Body of pancreas (tissue), 4 donors: Measurements from ENCODE around the gene NTN5. TPM values are rescaled to one million over a fixed set of nuclear protein-coding genes. Genes with fewer than 3 reads are reported as not detected.

ENCODE experiments used
- ATAC-seq: fragments of 150-250 bp; one replicate; pipeline ENCODE4 v1.9.1; 2016
- DNase-seq, 4 donors: peaks; one replicate each; pipeline ENCODE4 v3.0.0-alpha.2; 2019
- H3K27ac ChIP-seq, 4 donors: fragments of 200-600 bp; sonication (generic); 1 replicate in 3 of 4; 2 replicates in 1 of 4; pipeline versions ENCODE4 v1.5.1 to v1.6.1; 2016 to 2019; ENCODE audit warnings: mild to moderate bottlenecking in 1 of 4, mixed read lengths in 1 of 4, moderate library complexity in 1 of 4
- H3K27me3 ChIP-seq, 2 donors: fragments of 200-600 bp; sonication (generic); one replicate each; pipeline ENCODE4 v1.6.0; 2016; ENCODE audit warnings: mild to moderate bottlenecking in 1 of 2
- H3K36me3 ChIP-seq, 2 donors: fragments of 200-600 bp; sonication (generic); replicated peaks in 1 of 2; 2 replicates each; pipeline ENCODE4 v1.5.1; 2016; ENCODE audit warnings: low read depth in 2 of 2; ENCODE audit not compliant: insufficient read depth in 1 of 2
- H3K4me1 ChIP-seq: fragments of 200-600 bp; sonication (generic); one replicate; pipeline ENCODE4 v1.6.0; 2016
- H3K4me3 ChIP-seq, 2 donors: fragments of 200-600 bp; sonication (generic); 1 replicate in 1 of 2; 2 replicates in 1 of 2; pipeline ENCODE4 v1.5.1; 2016 to 2019
- H3K9me3 ChIP-seq, 3 donors: fragments of 200-600 bp; sonication (generic); 1 replicate in 2 of 3; 2 replicates in 1 of 3; pipeline ENCODE4 v1.5.1; 2016
- POLR2A ChIP-seq, 3 donors: fragments of 450-650 bp; IDR thresholded peaks; one replicate each; pipeline ENCODE4 v1.6.1; 2016; ENCODE audit warnings: antibody characterized with exemption in 3 of 3, mild to moderate bottlenecking in 2 of 3
- WGBS, 2 donors: methylation state at CpG; one replicate each; pipeline ENCODE4 v1.1.5; 2017; 5-methylcytosine and 5-hydroxymethylcytosine counted together
- intact Hi-C: fragments of 100-400 bp; cut with DNase I; formaldehyde crosslinking; loops from one replicate; pipeline ENCODE4 v1.15.1; 2023
- total RNA-seq, 2 donors: library from RNA; depleted of rRNA; stranded (reverse); fragments of >200 nt; gene quantifications; one replicate each; pipeline ENCODE4 v1.1.0, GENCODE V29; 2016
- TF ChIP-seq, protein P1 (sequence below), 7 experiments: fragments of 450-650 bp in 4 of 7; fragments of 200-600 bp in 3 of 7; sonication (generic) in 3 of 7; IDR thresholded peaks; one replicate each; pipeline ENCODE4 v1.5.1; 2016 to 2019; ENCODE audit warnings: antibody characterized with exemption in 7 of 7

NTN5 gene
- total RNA-seq, 2 donors from 2014 or later: not detected

DNA sequence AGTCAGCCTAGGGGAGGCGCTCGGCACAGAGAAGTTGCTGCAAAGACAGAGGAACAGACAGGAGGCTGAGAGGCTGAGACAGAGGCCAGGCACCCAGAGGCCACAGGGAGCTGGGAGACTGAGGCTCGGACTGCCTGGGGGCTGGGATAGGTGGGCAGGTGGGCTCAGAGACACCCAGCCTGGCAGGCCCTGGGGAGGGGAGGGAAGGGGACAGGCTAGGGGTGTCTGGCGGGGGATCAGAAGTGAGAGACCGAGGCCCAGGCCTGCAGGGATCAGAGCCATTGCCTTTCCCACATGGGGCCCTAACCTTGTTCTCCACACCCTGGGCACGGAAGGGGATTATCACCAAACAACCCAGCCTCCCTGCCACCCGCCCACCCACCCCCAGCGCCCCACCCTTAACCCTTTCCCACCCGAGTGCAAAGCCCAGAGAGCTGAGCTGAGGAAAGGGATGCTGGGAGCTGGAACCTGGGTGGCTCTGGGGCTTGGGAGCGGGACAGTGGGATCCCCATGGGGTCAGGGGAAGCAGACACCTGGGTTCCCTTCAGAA is 1.3 kb downstream of the NTN5 start:
- WGBS, 2 donors: 72 to 81% methylated on average over 8 to 10 of the region's 10 CpGs
- DNase-seq: no peak
- ATAC-seq: no peak
- Histone ChIP-seq H3K27ac (no peak overlapping the region), H3K36me3 (no peaks in the 10 kb centered on the region), H3K27me3 (no peaks in the 10 kb centered on the region), H3K4me3 (no peak overlapping the region), H3K9me3 (no peaks in the 10 kb centered on the region), H3K4me1 (peaks cover 8% of the 10 kb centered on the region)
- intact Hi-C loops: no loop called here
- no peak for TF ChIP-seq POLR2A (IDR thresholded peaks at IDR 0.05)
- TF ChIP-seq, protein P1, sequence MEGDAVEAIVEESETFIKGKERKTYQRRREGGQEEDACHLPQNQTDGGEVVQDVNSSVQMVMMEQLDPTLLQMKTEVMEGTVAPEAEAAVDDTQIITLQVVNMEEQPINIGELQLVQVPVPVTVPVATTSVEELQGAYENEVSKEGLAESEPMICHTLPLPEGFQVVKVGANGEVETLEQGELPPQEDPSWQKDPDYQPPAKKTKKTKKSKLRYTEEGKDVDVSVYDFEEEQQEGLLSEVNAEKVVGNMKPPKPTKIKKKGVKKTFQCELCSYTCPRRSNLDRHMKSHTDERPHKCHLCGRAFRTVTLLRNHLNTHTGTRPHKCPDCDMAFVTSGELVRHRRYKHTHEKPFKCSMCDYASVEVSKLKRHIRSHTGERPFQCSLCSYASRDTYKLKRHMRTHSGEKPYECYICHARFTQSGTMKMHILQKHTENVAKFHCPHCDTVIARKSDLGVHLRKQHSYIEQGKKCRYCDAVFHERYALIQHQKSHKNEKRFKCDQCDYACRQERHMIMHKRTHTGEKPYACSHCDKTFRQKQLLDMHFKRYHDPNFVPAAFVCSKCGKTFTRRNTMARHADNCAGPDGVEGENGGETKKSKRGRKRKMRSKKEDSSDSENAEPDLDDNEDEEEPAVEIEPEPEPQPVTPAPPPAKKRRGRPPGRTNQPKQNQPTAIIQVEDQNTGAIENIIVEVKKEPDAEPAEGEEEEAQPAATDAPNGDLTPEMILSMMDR (IDR thresholded peaks at IDR 0.05): no peak

DNA sequence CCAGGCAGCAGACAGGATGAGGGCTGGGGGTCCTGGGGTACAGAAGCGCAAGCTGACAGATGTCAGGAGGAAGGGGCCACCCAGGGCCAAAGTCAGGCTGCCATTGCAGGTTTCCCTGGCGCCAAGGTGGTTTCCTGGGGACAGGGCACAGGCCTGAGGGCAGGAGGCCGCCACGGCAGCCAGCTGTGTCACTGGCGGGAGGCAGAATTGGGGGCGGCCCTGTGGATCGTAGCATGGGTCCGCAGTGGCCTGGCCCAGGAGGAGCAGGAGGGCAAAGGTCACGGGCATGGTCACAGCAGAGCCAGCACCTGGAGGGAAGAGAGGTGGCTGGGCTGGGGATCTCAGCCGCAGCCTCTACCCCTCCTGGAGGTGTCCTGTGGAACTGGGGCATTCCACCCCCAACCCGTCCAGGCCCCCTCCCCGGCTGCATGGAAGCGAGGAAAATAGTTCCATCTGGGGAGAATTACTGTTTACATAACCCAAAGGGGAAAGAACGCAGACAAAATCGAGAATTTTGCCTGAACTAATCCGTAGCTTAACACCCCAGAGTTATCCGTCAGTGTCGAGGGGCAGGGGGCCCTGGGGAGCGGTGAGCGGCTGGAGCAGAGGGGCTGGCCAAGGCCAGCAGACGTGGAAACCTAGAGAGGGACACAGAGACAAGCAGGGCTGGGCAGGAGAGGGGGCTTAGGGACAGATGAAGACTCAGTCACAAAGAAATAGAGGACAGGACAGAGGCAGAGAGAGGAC is 1.9 kb downstream of the NTN5 start:
- Histone ChIP-seq H3K4me3 (no peak overlapping the region), H3K27ac (no peak overlapping the region), H3K36me3 (no peaks in the 10 kb centered on the region), H3K4me1 (peaks cover 8% of the 10 kb centered on the region), H3K9me3 (no peaks in the 10 kb centered on the region), H3K27me3 (no peaks in the 10 kb centered on the region)
- DNase-seq: no peak
- intact Hi-C loops: no loop called here
- TF ChIP-seq, protein P1 (IDR thresholded peaks at IDR 0.05): no peak
- no peak for TF ChIP-seq POLR2A (IDR thresholded peaks at IDR 0.05)
- WGBS, 2 donors: 82 to 86% methylated on average over 16 to 21 of the region's 21 CpGs
- ATAC-seq: no peak

DNA sequence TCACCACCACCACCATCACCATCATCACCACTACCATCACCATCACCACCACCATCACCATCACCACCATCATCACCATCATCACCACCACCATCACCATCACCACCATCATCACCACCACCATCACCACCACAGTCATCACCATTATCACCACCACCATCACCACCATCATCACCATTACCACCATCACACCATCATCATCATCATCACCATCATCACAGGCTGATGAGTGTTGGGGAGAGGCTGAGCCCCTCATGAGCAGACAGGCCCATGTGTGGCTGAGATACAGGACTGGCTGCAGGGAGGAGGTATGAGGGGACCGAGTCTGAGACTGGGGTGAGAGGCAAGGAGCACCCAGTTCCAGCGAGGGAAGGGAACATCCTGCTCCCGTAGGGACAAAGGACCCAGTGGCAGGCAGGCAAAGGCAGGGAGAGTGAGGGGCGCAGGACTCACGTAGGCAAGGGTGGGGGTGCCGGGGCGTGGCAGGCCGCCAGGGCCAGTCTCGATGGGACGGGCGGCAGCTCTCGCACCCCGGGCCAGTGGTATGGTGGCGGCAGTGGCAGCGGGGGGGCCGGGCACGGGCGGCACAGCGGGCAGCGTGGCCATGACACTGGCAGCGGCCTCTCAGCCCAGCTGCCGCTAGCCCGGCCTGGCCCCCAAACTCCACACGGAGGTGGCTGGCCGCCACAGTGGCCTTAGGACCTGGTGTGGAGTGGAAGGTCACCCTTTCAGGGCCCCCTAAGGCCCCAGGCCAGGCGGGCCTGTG is 2.7 kb downstream of the NTN5 start:
- H3K36me3 ChIP-seq: no peaks in the 10 kb centered on the region
- H3K27ac ChIP-seq: no peak overlapping the region
- ATAC-seq: no peak
- H3K4me1 ChIP-seq: peaks cover 1% of the 10 kb centered on the region
- H3K27me3 ChIP-seq: no peaks in the 10 kb centered on the region
- TF ChIP-seq POLR2A (IDR thresholded peaks at IDR 0.05): no peak
- TF ChIP-seq, protein P1 (IDR thresholded peaks at IDR 0.05): no peak
- intact Hi-C loops: no loop called here
- no peak overlapping the region for H3K4me3 ChIP-seq
- DNase-seq: no peak
- WGBS, 2 donors: 89 to 95% methylated on average over 15 to 26 of the region's 26 CpGs
- no peaks in the 10 kb centered on the region for H3K9me3 ChIP-seq

DNA sequence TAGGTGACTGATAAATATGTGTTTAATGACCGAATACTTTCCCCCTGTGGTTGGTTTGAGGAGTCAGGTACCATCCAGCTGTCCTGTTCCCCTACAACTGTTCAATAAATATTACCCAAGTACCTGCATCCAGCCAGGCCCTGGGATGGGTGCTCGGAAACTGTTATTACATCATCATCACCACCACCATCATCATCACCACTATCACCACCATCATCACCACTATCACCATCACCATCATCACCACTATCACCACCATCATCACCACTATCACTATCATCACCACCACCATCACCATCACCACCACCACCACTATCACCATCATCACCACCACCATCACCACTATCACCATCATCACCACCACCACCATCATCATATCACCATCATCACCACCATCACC is 4.1 kb downstream of the NTN5 start:
- intact Hi-C loops: no loop called here
- no peaks in the 10 kb centered on the region for H3K4me1 ChIP-seq
- no peak for DNase-seq

More for the DNA sequence above, 4.1 kb downstream of the NTN5 start:
- TF ChIP-seq, protein P1 (IDR thresholded peaks at IDR 0.05): no peak
- TF ChIP-seq POLR2A (IDR thresholded peaks at IDR 0.05): no peak
- no peaks in the 10 kb centered on the region for H3K36me3 ChIP-seq
- no peak for ATAC-seq
- 96 to 99% methylated on average over 2 of the region's 2 CpGs for WGBS, 2 donors
- H3K27me3 ChIP-seq: no peaks in the 10 kb centered on the region
- H3K9me3 ChIP-seq: no peaks in the 10 kb centered on the region
- H3K4me3 ChIP-seq: no peak overlapping the region
- no peak overlapping the region for H3K27ac ChIP-seq
